Stomach smooth muscle (tissue), 2 donors: Measurements from ENCODE around the gene STXBP5.

Source experiments
- H3K27ac ChIP-seq: one replicate; pipeline ENCODE4 v1.7.0; 2013; ENCODE audit warnings: mild to moderate bottlenecking, low read length, inconsistent platforms
- H3K27me3 ChIP-seq, 2 donors: one replicate each; pipeline ENCODE4 v1.7.0; 2013; ENCODE audit warnings: low read length in 2 of 2; ENCODE audit not compliant: insufficient read depth in 2 of 2, control insufficient read depth in 1 of 2
- H3K36me3 ChIP-seq, 2 donors: one replicate each; pipeline ENCODE4 v1.7.0; 2013; ENCODE audit warnings: low read length in 2 of 2; ENCODE audit not compliant: control insufficient read depth in 2 of 2, insufficient read depth in 2 of 2
- H3K4me1 ChIP-seq: one replicate; pipeline ENCODE4 v1.7.0; 2013; ENCODE audit warnings: low read length; ENCODE audit not compliant: control insufficient read depth, insufficient read depth
- H3K4me3 ChIP-seq, 2 donors: one replicate each; pipeline ENCODE4 v1.7.0; 2013; ENCODE audit warnings: low read length in 2 of 2
- H3K9ac ChIP-seq, 2 donors: one replicate each; pipeline ENCODE4 v1.7.0; 2013; ENCODE audit warnings: low read length in 2 of 2, mild to moderate bottlenecking in 1 of 2
- H3K9me3 ChIP-seq, 2 donors: one replicate each; pipeline ENCODE4 v1.7.0; 2013; ENCODE audit warnings: low read length in 2 of 2; ENCODE audit not compliant: control insufficient read depth in 2 of 2
- donor health status: healthy.
- donor health status: Pancreatic carcinoma.

The STXBP5 gene

DNA sequence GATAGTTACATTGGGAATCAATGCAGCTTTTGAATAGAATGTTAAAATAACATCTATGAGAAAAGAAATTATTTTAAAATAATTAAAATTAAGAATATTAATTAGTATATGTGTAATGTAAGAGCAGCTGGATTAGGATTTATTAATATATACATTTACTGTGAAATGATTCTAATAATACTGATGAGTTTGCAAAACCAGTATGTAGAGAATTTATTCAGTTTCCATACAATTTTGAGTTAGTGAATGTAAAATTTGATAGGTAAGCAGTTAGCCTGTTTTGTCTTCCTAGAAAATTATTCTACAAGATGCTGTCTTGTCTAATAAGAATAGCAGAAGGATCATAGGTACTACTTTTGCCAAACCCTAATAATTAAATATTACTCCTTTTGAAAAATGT lies 70.6 kb downstream of the STXBP5 start:
- Histone ChIP-seq H3K36me3 (peaks cover 0 to 1% of the 10 kb centered on the region in 2 donors), H3K9ac (no peak overlapping the region), H3K27me3 (no peaks in the 10 kb centered on the region), H3K27ac (no peak overlapping the region), H3K4me1 (no peaks in the 10 kb centered on the region), H3K9me3 (no peaks in the 10 kb centered on the region), H3K4me3 (no peak overlapping the region)

DNA sequence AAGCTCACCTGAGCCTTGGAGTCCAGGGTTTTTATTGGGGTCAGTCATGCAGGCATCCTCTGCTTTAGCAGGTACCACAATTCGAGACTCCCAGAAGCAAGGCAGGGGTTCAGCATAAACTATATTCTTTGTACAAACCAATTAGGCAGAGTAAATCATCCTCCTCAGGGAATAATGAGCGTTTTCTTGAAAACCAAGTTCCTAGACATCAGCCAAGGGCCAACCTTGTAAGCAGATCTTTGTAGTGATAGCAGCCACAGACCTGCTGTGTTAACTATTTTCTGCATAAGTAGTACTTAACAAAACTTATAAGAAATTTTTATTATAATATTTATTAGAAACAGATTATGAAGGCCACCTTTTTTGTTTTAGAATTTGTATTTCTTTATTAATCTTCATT lies 74.7 kb downstream of the STXBP5 start:
- Histone ChIP-seq H3K27ac (no peak overlapping the region), H3K4me1 (no peaks in the 10 kb centered on the region), H3K36me3 (peaks cover 0 to 2% of the 10 kb centered on the region in 2 donors), H3K9me3 (no peaks in the 10 kb centered on the region), H3K27me3 (no peaks in the 10 kb centered on the region), H3K9ac (no peak overlapping the region), H3K4me3 (no peak overlapping the region)

DNA sequence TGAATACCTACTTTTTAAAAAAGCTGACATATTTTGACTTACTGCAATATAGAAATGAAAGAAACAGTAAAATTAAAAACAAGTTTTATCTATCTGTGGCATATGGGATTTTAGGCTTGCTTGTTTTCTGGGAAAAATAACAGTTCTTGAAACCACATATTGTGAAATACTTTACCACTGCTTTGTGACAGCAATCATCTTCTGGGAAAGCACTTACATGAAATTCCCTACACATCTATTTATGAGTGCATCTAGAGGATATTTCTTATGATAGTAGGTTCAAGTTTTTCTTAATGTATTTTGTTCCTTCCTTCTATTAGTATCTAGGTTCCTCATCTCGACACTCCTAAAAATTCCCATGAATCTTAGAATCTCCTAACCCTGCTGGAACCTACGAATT lies 75.2 kb downstream of the STXBP5 start:
- Histone ChIP-seq H3K9me3 (no peaks in the 10 kb centered on the region), H3K4me3 (no peak overlapping the region), H3K27me3 (no peaks in the 10 kb centered on the region), H3K27ac (no peak overlapping the region), H3K36me3 (peaks cover 0 to 2% of the 10 kb centered on the region in 2 donors), H3K9ac (no peak overlapping the region), H3K4me1 (no peaks in the 10 kb centered on the region)

DNA sequence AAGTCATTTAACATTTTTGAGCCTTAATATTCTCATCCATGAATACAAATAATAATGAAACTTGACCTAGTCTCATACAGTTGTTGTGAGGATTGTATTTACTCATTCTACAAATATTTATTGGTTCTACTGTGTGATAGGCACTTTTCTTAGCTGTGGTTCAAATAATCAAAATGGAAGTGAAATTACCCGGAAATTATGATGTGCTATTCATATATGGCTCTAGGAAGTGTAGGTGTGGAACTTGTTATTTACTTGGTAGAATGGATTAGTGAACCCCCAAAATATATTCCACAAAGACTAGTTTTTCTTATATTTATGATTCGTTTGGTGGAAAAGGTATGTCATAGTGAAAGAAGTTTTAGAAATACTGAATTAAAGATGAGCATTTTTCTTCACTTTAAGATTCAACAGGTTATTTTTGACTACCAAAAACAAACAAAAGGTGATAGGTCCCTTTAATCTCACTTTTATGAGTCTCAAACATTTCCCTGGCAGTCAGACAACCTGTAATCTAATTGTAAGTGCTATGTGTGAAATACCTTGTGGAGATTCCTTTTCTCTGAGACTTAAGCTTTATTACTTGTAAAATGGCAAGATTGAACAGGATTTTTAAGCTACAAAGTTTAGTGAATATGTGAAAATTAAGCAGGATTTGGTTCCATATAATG lies 77.8 kb downstream of the STXBP5 start:
- Histone ChIP-seq H3K4me1 (no peaks in the 10 kb centered on the region), H3K4me3 (no peak overlapping the region), H3K36me3 (peaks cover 0 to 2% of the 10 kb centered on the region in 2 donors), H3K9me3 (no peaks in the 10 kb centered on the region), H3K27ac (no peak overlapping the region), H3K9ac (no peak overlapping the region), H3K27me3 (no peaks in the 10 kb centered on the region)

DNA sequence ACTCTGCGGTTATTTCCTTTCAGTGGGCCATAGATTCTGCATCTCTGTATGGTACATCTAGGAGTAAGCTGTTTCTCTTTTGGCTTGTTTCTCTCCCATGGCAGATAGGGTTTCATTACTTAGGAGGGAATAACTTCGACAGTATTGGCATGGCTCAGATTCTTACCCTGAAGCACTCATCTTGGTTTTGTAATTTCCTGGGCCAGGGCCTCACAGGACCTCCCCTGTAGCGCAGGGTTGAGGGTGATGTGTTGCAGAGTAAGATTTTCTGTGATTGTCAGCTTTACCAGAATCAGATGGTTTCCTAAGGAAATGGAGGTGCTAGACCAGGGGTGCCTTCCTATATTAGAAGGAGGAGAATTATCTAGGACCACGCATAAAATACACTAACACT lies 78.3 kb downstream of the STXBP5 start:
- Histone ChIP-seq H3K27ac (no peak overlapping the region), H3K4me3 (no peak overlapping the region), H3K36me3 (peaks cover 0 to 2% of the 10 kb centered on the region in 2 donors), H3K4me1 (no peaks in the 10 kb centered on the region), H3K27me3 (no peaks in the 10 kb centered on the region), H3K9ac (no peak overlapping the region), H3K9me3 (no peaks in the 10 kb centered on the region)

DNA sequence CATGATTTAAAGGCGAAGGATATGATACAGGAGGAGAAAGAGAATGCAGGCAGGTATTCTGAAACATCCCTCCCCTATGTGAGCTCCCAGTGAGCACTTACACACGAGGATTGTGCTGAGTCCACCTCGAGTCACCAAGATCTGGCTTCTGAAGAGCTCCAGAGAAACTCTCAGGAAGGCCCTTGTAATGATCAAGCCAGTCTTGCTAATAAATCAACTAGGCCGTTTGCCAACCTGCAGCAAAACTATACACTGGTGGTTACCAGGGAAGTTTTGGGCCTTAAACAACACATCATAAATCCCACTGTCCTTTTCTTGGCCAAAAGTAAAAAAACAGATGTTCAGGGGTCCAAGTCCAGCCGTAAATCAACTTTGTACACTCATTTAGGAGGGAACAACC lies 79.2 kb downstream of the STXBP5 start:
- Histone ChIP-seq H3K4me3 (no peak overlapping the region), H3K36me3 (peaks cover 0 to 2% of the 10 kb centered on the region in 2 donors), H3K27ac (no peak overlapping the region), H3K9ac (no peak overlapping the region), H3K4me1 (no peaks in the 10 kb centered on the region), H3K27me3 (no peaks in the 10 kb centered on the region), H3K9me3 (no peaks in the 10 kb centered on the region)

DNA sequence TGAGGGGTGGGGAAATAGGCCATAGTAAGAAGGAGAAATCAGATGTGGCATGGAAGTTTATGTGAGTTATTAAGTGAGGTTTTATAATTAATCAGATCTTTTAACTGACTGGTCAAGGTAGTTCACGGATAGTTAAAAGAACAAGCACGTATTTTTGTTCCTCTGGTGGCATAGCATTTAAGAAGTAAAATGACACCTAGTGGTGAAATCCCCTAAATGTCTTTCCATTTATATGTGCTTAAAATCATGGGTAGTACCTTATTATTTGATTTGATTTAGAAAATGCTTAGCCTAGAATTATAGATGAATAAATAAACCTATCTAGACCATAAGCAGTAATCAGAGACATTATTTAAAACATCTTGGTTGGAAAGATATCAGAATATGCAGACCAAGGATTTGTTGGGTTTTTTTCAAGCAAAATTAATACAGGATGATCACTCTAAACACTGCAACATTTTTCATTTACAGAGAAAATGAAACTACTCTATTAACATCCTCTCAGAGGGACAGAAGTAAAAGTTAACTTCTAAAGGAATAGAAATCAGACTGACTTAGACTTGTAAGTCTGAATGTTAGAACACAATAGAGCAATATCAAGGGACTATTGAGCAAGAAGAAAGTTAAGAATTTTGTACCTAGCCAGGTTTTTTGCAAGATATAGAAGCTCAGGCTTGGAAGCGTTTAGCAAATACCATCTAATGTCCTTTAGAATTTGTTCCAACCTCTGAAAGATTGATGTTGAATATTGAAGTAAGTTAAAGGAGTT lies 81.1 kb downstream of the STXBP5 start:
- Histone ChIP-seq H3K4me3 (no peak overlapping the region), H3K27me3 (no peaks in the 10 kb centered on the region), H3K9ac (no peak overlapping the region), H3K36me3 (no peaks in the 10 kb centered on the region), H3K27ac (no peak overlapping the region), H3K9me3 (no peaks in the 10 kb centered on the region), H3K4me1 (no peaks in the 10 kb centered on the region)

DNA sequence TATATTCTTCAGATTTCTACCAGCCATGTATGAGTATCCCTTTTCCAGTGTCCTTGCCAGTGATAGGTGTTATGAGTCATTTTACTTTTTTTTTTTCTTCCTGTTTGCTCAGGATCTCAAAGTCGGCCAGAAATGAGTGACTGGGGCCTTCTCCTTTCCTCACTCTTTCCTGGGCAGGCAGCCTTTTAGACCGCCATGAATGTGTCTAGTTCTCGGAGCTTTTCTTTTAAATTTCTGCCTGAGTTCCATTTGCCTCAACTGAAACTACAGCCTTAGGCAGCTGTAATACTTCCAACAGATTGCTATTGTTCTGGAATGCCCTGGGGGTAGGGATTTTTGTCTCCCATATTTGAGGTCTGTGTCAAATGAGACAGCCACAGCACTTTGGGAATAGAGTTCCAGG lies 83.7 kb downstream of the STXBP5 start:
- Histone ChIP-seq H3K27me3 (no peaks in the 10 kb centered on the region), H3K9ac (no peak overlapping the region), H3K27ac (no peak overlapping the region)

DNA sequence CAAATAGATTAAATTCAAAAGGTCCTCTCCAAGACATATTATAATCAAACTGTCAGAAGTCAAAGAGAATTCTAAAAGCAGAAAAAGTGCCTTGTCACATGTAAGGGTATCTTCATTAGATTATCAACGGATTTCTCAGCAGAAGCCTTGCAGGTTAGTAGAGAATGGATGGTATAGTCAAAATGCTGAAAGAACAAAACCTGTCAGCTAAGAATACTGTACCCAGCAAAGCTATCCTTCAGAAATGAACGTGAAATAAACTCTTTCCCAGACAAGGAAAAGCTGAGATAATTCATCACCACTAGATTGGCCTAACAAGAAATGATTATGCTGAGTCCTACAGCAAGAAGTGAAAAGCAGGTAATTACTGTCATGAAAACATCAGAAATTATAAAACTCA lies 92.9 kb downstream of the STXBP5 start:
- H3K9me3 ChIP-seq = no peaks in the 10 kb centered on the region
- H3K27ac ChIP-seq = no peak overlapping the region
- peaks cover 0 to 3% of the 10 kb centered on the region in 2 donors for H3K36me3 ChIP-seq

More for the DNA sequence above, 83.7 kb downstream of the STXBP5 start:
- no peaks in the 10 kb centered on the region for H3K36me3 ChIP-seq
- no peak overlapping the region for H3K4me3 ChIP-seq
- H3K9me3 ChIP-seq = no peaks in the 10 kb centered on the region
- no peaks in the 10 kb centered on the region for H3K4me1 ChIP-seq

DNA sequence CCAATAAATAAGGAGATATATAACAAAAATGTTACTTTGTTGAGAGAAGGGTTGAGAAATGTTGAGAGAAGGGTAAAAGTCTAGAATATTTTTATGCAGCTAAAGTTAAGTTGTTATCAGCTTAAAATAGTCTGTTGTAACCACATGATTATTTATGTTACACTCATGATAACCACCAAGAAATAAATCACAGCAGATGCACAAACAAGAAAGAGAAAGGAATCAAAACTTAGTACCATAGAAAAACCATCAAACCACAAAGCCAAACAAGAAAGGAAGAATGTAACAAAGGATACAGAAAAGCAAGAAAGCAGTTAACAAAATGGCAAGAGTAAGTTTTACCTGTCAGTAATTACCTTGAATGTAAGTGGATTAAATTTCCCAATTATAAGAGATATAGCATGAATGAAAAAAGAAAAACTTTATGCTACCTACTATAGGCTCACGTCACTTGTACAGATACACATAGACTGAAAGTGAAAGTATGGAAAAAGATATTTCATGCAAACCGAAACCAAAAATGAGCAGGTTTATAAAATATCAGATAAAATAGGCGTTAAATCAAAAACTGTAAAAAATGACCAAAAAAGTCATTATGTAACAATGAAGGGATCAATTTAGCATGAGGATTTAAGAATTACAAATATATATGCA lies 93.6 kb downstream of the STXBP5 start:
- H3K36me3 ChIP-seq = peaks cover 0 to 3% of the 10 kb centered on the region in 2 donors
- no peaks in the 10 kb centered on the region for H3K27me3 ChIP-seq
- no peaks in the 10 kb centered on the region for H3K9me3 ChIP-seq
- H3K27ac ChIP-seq = no peak overlapping the region
- H3K4me1 ChIP-seq = no peaks in the 10 kb centered on the region
- H3K4me3 ChIP-seq = no peak overlapping the region
- no peak overlapping the region for H3K9ac ChIP-seq

More for the DNA sequence above, 92.9 kb downstream of the STXBP5 start:
- H3K27me3 ChIP-seq = no peaks in the 10 kb centered on the region
- no peak overlapping the region for H3K9ac ChIP-seq
- no peaks in the 10 kb centered on the region for H3K4me1 ChIP-seq
- H3K4me3 ChIP-seq = no peak overlapping the region
